HEK293 (cell line): ENCODE data around the gene PUS7.

ENCODE experiments used
- CTCF ChIP-seq: fragments of 450-650 bp; formaldehyde crosslinking; IDR thresholded peaks from 2 replicates; pipeline ENCODE4 v1.5.1; 2016; ENCODE audit warnings: missing biosample characterization, missing genetic modification characterization
- GLIS1 ChIP-seq: fragments of 450-650 bp; formaldehyde crosslinking; IDR thresholded peaks from 2 replicates; pipeline ENCODE4 v1.5.1; 2016; ENCODE audit warnings: missing biosample characterization, missing genetic modification characterization
- ZBTB44 ChIP-seq: fragments of 450-650 bp; IDR thresholded peaks from 2 replicates; pipeline ENCODE4 v1.5.1; 2018; ENCODE audit warnings: missing biosample characterization, mild to moderate bottlenecking, missing genetic modification characterization
- ZNF146 ChIP-seq: fragments of 450-650 bp; formaldehyde crosslinking; IDR thresholded peaks from 2 replicates; pipeline ENCODE4 v1.5.1; 2016; ENCODE audit warnings: missing biosample characterization, missing genetic modification characterization
- ZNF19 ChIP-seq: fragments of 450-650 bp; formaldehyde crosslinking; IDR thresholded peaks from 2 replicates; pipeline ENCODE4; 2016; ENCODE audit warnings: missing biosample characterization, missing genetic modification characterization, low read depth
- ZNF223 ChIP-seq: fragments of 450-650 bp; formaldehyde crosslinking; IDR thresholded peaks from 2 replicates; pipeline ENCODE4 v1.5.1; 2016; ENCODE audit warnings: missing biosample characterization, missing genetic modification characterization
- ZNF350 ChIP-seq: fragments of 450-650 bp; formaldehyde crosslinking; IDR thresholded peaks from 2 replicates; pipeline ENCODE4 v1.5.0; 2017; ENCODE audit warnings: missing biosample characterization, mild to moderate bottlenecking, missing genetic modification characterization
- ZNF560 ChIP-seq: fragments of 450-650 bp; formaldehyde crosslinking; IDR thresholded peaks from 2 replicates; pipeline ENCODE4 v1.5.1; 2017; ENCODE audit warnings: missing biosample characterization, missing genetic modification characterization, borderline replicate concordance
- ZNF629 ChIP-seq: fragments of 450-650 bp; formaldehyde crosslinking; IDR thresholded peaks from 2 replicates; pipeline ENCODE4 v1.5.1; 2017; ENCODE audit warnings: missing biosample characterization, missing genetic modification characterization
- ZSCAN30 ChIP-seq: fragments of 450-650 bp; IDR thresholded peaks from 2 replicates; pipeline ENCODE4 v1.5.1; 2018; ENCODE audit warnings: missing biosample characterization, mild to moderate bottlenecking, missing genetic modification characterization, moderate library complexity
- TF ChIP-seq, protein P1 (sequence below): fragments of 450-650 bp; formaldehyde crosslinking; conservative IDR thresholded peaks from 2 replicates; pipeline ENCODE4 v1.5.1; 2016; ENCODE audit warnings: low read depth, missing biosample characterization, missing genetic modification characterization

DNA sequence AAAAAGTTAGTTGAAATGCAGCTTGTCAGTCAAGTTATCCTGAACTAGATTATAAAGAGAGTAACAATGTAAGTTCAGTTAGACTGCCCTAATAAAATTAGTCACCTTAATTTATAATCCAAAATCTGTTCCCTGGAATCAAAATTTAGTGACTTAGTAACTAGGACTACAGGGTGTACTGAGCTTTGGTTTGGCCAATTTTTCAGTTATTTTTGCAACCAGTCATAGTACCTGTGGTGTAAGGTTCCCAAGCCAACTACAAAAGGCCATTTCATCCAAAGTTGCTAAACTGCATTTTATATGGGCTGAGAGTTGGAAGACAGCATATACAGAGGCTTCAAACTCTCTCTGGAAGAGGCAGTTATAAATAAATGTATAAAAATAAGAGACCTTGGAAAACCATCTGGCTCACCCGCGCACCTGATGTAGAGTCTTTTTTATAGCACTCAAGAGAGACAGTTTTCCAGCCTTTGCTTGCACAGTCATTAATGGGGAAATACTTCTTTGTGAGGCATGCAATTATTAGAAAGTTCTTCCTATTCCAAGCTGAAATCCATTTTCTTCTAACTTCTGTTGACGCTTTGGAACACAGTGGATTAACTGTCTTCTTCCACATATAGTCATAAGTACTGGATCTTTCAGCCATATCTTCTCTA lies 59.2 kb downstream of the PUS7 start:
- TF ChIP-seq ZNF629 (tag by site-specific recombination) (no peak), ZNF146 (no peak), ZBTB44 (tag by site-specific recombination) (no peak), CTCF (tag by site-specific recombination) (no peak), GLIS1 (no peak), ZNF19 (tag by site-specific recombination) (no peak), ZNF223 (tag by site-specific recombination) (no peak), ZSCAN30 (tag by site-specific recombination) (no peak), ZNF350 (tag by site-specific recombination) (no peak), ZNF560 (no peak)
- TF ChIP-seq, protein P1, sequence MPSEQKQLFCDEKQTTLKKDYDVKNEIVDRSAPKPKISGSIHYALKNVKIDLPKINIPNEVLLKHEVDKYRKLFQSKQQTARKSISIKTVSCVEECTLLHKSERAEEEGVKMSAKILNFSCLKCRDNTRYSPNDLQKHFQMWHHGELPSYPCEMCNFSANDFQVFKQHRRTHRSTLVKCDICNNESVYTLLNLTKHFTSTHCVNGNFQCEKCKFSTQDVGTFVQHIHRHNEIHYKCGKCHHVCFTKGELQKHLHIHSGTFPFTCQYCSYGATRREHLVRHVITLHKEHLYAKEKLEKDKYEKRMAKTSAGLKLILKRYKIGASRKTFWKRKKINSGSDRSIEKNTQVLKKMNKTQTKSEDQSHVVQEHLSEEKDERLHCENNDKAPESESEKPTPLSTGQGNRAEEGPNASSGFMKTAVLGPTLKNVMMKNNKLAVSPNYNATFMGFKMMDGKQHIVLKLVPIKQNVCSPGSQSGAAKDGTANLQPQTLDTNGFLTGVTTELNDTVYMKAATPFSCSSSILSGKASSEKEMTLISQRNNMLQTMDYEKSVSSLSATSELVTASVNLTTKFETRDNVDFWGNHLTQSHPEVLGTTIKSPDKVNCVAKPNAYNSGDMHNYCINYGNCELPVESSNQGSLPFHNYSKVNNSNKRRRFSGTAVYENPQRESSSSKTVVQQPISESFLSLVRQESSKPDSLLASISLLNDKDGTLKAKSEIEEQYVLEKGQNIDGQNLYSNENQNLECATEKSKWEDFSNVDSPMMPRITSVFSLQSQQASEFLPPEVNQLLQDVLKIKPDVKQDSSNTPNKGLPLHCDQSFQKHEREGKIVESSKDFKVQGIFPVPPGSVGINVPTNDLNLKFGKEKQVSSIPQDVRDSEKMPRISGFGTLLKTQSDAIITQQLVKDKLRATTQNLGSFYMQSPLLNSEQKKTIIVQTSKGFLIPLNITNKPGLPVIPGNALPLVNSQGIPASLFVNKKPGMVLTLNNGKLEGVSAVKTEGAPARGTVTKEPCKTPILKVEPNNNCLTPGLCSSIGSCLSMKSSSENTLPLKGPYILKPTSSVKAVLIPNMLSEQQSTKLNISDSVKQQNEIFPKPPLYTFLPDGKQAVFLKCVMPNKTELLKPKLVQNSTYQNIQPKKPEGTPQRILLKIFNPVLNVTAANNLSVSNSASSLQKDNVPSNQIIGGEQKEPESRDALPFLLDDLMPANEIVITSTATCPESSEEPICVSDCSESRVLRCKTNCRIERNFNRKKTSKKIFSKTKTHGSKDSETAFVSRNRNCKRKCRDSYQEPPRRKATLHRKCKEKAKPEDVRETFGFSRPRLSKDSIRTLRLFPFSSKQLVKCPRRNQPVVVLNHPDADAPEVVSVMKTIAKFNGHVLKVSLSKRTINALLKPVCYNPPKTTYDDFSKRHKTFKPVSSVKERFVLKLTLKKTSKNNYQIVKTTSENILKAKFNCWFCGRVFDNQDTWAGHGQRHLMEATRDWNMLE (tag by site-specific recombination) = no peak
